ENCODE measurements around the gene CELF5. TPM values are rescaled to one million over a fixed set of nuclear protein-coding genes. Genes with fewer than 3 reads are reported as not detected.

CELF5 gene
- total and polyA plus RNA-seq, 10 of the 15 experiments (the other 5 are each of a cell fraction or from before 2014, with no cell fraction given) = 0.01 to 0.04 TPM; not detected in 8

DNA sequence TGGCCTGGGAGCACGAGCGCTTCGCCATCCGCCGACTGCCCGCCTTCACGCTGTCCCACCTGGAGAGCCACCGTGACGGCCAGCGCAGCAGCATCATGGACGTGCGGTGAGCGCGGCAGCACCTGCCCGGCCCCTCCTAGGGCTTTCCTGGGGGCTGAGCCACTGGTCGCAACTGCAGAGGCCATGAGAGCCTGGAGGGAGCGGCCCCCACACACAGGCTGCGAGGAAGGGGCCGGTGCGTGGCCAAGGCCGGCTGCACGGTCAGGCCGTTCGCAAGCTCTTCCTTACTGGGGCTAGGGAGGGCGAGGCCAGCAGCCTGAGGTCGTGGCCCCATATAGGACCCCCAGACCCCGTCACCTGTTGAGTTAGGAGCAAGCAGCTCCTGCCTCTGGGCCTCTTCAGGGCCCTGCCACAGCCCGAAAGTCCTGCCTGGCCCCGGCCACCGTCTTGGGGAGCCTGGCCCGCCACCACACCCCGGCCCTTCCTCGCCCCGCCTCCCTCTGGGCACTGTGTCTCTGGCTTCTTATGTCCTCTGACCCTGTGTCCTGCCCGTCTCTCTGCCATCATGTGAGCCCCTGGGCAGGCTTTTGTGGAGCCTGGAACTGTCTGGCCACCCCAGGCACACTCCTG lies 19.7 kb upstream of the CELF5 start:
- intact Hi-C loops (cut with micrococcal nuclease; ENCODE audit: unreplicated experiment) (no loop called here), in situ Hi-C loops (cut with MboI) (no loop called here)
- BruUV-seq (replicated peaks) = no TSS peak
- H4K20me1 ChIP-seq (ENCODE audit: control insufficient read depth, insufficient read depth) = no peaks in the 10 kb centered on the region
- no peak for FAIRE-seq
- 95% methylated on average over 24 of the region's 35 CpGs for WGBS (ENCODE audit: insufficient coverage, insufficient replicate concordance, low lambda C conversion rate, missing lambda C conversion rate)
- no peak for ATAC-seq
- ChIA-PET CTCF (no interaction called here), POLR2A (no interaction called here), RAD21 (ENCODE audit: unreplicated experiment) (no interaction called here), SMC1A (ENCODE audit: uncharacterized antibody, unreplicated experiment) (no interaction called here)
- H3K4me2 ChIP-seq (ENCODE audit: control insufficient read depth, insufficient read depth) = no peak overlapping the region
- TF ChIP-seq SRF (IDR thresholded peaks at IDR 0.05; ENCODE audit: low read depth in 2 of 2, low read length in 2 of 2) = no peak
- TF ChIP-seq NFYB (IDR thresholded peaks at IDR 0.05; ENCODE audit: insufficient read depth, low read depth, low read length) = no peak
- no peak for TF ChIP-seq RCOR1 (conservative IDR thresholded peaks at IDR 0.05; ENCODE audit: low read depth, low read length)
- TF ChIP-seq FOXM1 (IDR thresholded peaks at IDR 0.05; ENCODE audit: low read depth, low read length) = no peak
- TF ChIP-seq SUZ12 (IDR thresholded peaks at IDR 0.05; ENCODE audit: unreplicated experiment) = no peak
- H3K79me2 ChIP-seq (ENCODE audit: control insufficient read depth, insufficient read depth, low read length) = no peaks in the 10 kb centered on the region
- no peak overlapping the region for H3K9ac ChIP-seq (ENCODE audit: control insufficient read depth, insufficient read depth, low read length)
- no peaks in the 10 kb centered on the region for H3K4me1 ChIP-seq (ENCODE audit: control insufficient read depth, insufficient read depth, low read length)
- H3K27ac ChIP-seq (ENCODE audit: control insufficient read depth, insufficient read depth) = no peak overlapping the region
- H3K9me3 ChIP-seq (replicated peaks; ENCODE audit: control insufficient read depth, insufficient read depth, low read length) = no peaks in the 10 kb centered on the region
- peaks cover 0 to 14% of the 10 kb centered on the region in 2 experiments; a peak in 2 of 4 replicates for H3K36me3 ChIP-seq (ENCODE audit: control insufficient read depth in 2 of 2, insufficient read depth in 2 of 2, low read length in 1 of 2)
- no peak overlapping the region for H3K4me3 ChIP-seq
- no peak overlapping the region for H2AFZ ChIP-seq (ENCODE audit: control insufficient read depth, low read depth, low read length)
- no peak for DNase-seq (ENCODE audit: low read depth, low spot score)
- H3K27me3 ChIP-seq (replicated peaks in 1 of 2; ENCODE audit: control insufficient read depth in 2 of 2, insufficient read depth in 2 of 2, low read length in 1 of 2) = no peaks in the 10 kb centered on the region

DNA sequence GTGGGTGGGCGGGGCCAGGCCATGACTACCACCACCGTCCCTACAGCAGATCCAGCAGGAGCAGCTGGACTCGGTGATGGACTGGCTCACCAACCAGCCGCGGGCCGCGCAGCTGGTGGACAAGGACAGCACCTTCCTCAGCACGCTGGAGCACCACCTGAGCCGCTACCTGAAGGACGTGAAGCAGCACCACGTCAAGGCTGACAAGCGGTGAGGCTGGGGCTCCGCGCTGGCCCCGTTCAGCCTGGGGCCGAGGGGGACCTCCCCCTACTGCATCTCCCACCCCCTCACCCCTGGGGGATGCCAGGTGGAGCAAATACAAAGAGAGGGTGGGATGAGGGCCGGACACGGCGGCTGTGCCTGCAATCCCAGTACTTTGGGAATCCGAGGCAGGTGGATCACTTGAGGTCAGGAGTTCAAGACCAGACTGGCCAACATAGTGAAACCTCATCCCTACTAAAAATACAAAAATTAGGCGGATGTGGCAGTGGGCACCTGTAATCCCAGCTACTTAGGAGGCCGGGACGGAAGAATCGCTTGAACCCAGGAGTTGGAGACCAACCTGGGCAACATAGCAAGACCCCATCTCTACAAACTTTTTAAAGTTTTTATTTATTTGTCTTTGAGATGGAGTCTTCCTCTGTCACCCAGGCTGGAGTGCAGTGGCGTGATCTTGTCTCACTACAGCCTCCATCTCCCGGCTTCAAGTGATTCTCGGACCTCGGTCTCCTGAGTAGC lies 18.1 kb upstream of the CELF5 start:
- Histone ChIP-seq H3K9me3 (replicated peaks; ENCODE audit: control insufficient read depth, insufficient read depth, low read length) (no peaks in the 10 kb centered on the region), H3K27ac (ENCODE audit: control insufficient read depth, insufficient read depth) (no peak overlapping the region), H3K4me1 (ENCODE audit: control insufficient read depth, insufficient read depth, low read length) (no peaks in the 10 kb centered on the region), H4K20me1 (ENCODE audit: control insufficient read depth, insufficient read depth) (no peaks in the 10 kb centered on the region), H3K9ac (ENCODE audit: control insufficient read depth, insufficient read depth, low read length) (no peak overlapping the region), H2AFZ (ENCODE audit: control insufficient read depth, low read depth, low read length) (no peak overlapping the region), H3K79me2 (ENCODE audit: control insufficient read depth, insufficient read depth, low read length) (no peaks in the 10 kb centered on the region), H3K27me3 (replicated peaks in 1 of 2; ENCODE audit: control insufficient read depth in 2 of 2, insufficient read depth in 2 of 2, low read length in 1 of 2) (no peaks in the 10 kb centered on the region), H3K36me3 (ENCODE audit: control insufficient read depth in 2 of 2, insufficient read depth in 2 of 2, low read length in 1 of 2) (peaks cover 0 to 14% of the 10 kb centered on the region in 2 experiments; a peak in 2 of 4 replicates), H3K4me2 (ENCODE audit: control insufficient read depth, insufficient read depth) (no peak overlapping the region), H3K4me3 (no peak overlapping the region)
- in situ Hi-C loops (cut with MboI) = no loop called here
- intact Hi-C loops (cut with micrococcal nuclease; ENCODE audit: unreplicated experiment) = no loop called here
- FAIRE-seq (no peak), DNase-seq (ENCODE audit: low read depth, low spot score) (no peak), ATAC-seq (no peak)
- CTCF ChIA-PET = no interaction called here
- POLR2A ChIA-PET = no interaction called here
- SMC1A ChIA-PET (ENCODE audit: uncharacterized antibody, unreplicated experiment) = no interaction called here
- RAD21 ChIA-PET (ENCODE audit: unreplicated experiment) = no interaction called here
- no peak for TF ChIP-seq ZNF217 (IDR thresholded peaks at IDR 0.05)
- no peak for TF ChIP-seq MTA3 (IDR thresholded peaks at IDR 0.05; ENCODE audit: borderline replicate concordance, low read length)
- no TSS peak for BruUV-seq (replicated peaks)
- WGBS (ENCODE audit: insufficient coverage, insufficient replicate concordance, low lambda C conversion rate, missing lambda C conversion rate) = 98% methylated on average over 25 of the region's 28 CpGs
